IPS DF 4.7 (cell line): ENCODE measurements around the gene TMEM74B.

Experiments
- DNase-seq: peaks from one replicate; pipeline ENCODE4 v3.0.0-alpha.2; 2013; ENCODE audit warnings: low spot score; ENCODE audit errors: extremely low read depth

Gene TMEM74B

GRCh38 chr20:1205802-1206201 is 21.0 kb upstream of the TMEM74B start:
- no peak for DNase-seq

GRCh38 chr20:1204576-1204975 is 19.8 kb upstream of the TMEM74B start:
- DNase-seq = no peak

GRCh38 chr20:1204113-1204512 is 19.3 kb upstream of the TMEM74B start:
- no peak for DNase-seq

GRCh38 chr20:1203630-1204029 is 18.8 kb upstream of the TMEM74B start:
- DNase-seq = no peak

- DNase-seq = no peak
These were observed 18.2 kb upstream of the TMEM74B start, which contains the start of gene C20orf202 for GRCh38 chr20:1202762-1203504. Gene C20orf202, plus strand, starts transcription at chr20:1203454. Its CDS starts 132 bp downstream, at chr20:1203586.

- no peak for DNase-seq
These were observed 15.2 kb upstream of the TMEM74B start for GRCh38 chr20:1199964-1200363.

GRCh38 chr20:1199212-1199873 is 14.6 kb upstream of the TMEM74B start:
- no peak for DNase-seq

- DNase-seq = no peak
These were observed 14.0 kb upstream of the TMEM74B start for GRCh38 chr20:1198751-1199150.

- no peak for DNase-seq
These were observed 13.0 kb upstream of the TMEM74B start for GRCh38 chr20:1197801-1198200.

- DNase-seq = no peak
These were observed 11.9 kb upstream of the TMEM74B start for GRCh38 chr20:1196634-1197033.

- no peak for DNase-seq
These were observed 10.4 kb upstream of the TMEM74B start for GRCh38 chr20:1195226-1195625.

- no peak for DNase-seq
These were observed 6.5 kb upstream of the TMEM74B start for GRCh38 chr20:1191299-1191698.

- DNase-seq = no peak
These were observed 6.1 kb upstream of the TMEM74B start for GRCh38 chr20:1190847-1191246.

- DNase-seq = no peak
These were observed 5.0 kb upstream of the TMEM74B start for GRCh38 chr20:1189827-1190226.

- no peak for DNase-seq
These were observed 3.6 kb upstream of the TMEM74B start for GRCh38 chr20:1188347-1188746.

- DNase-seq = no peak
These were observed 2.9 kb upstream of the TMEM74B start for GRCh38 chr20:1187605-1188171.

GRCh38 chr20:1186367-1186991 is 1.7 kb upstream of the TMEM74B start:
- no peak for DNase-seq

GRCh38 chr20:1185790-1186334 is 1.1 kb upstream of the TMEM74B start:
- no peak for DNase-seq

GRCh38 chr20:1185316-1185741 is 548 bp upstream of the TMEM74B start:
- no peak for DNase-seq

- no peak for DNase-seq
These were observed 532 bp downstream of the TMEM74B start for GRCh38 chr20:1184260-1184637.

- no peak for DNase-seq
These were observed 1.6 kb downstream of the TMEM74B start for GRCh38 chr20:1183153-1183552.

GRCh38 chr20:1182106-1182505 is 2.7 kb downstream of the TMEM74B start:
- no peak for DNase-seq
